PC-3 (cell line): ENCODE results near the gene KDM4C. TPM values are rescaled to one million over a fixed set of nuclear protein-coding genes. Genes with fewer than 3 reads are reported as not detected.
A peak's percentile ranks its signal among the peaks of the same experiment; 100 is the strongest.

Source experiments
- ATAC-seq: fragments of 200-7000 bp; cut with Tn5 transposase; 2 replicates; pipeline ENCODE4 v1.9.1; 2020; ENCODE audit warnings: mild to moderate bottlenecking, moderate library complexity
- BruUV-seq: library from RNA; stranded (reverse); fragments of 400-500 nt; replicated peaks from 2 replicates; lab custom pipeline; 2021; lab: Mats Ljungman, UMichigan
- CTCF ChIA-PET: fragments of 300-600 bp; sonication (Branson Sonifier 250); formaldehyde crosslinking; loops from one replicate; lab custom pipeline; 2022; ENCODE audit warnings: antibody characterized with exemption; lab: Charles Lee
- POLR2A ChIA-PET: fragments of 300-600 bp; sonication (Branson Sonifier 250); formaldehyde crosslinking; loops from one replicate; lab custom pipeline; 2022; ENCODE audit warnings: antibody characterized with exemption; ENCODE audit not compliant: unreplicated experiment; lab: Charles Lee
- DNase-seq: peaks from one replicate; pipeline ENCODE4 v3.0.0-alpha.2; 2015
- H2AFZ ChIP-seq: fragments of 300-600 bp; sonication (generic); 2 replicates; pipeline ENCODE4 v1.6.0; 2016; ENCODE audit warnings: antibody characterized with exemption, low read length
- H3F3A ChIP-seq: fragments of 300-600 bp; sonication (generic); one replicate; pipeline ENCODE4 v1.6.0; 2017; ENCODE audit warnings: antibody characterized with exemption, low read length, control low read depth, mild to moderate bottlenecking; ENCODE audit not compliant: unreplicated experiment
- H3K27ac ChIP-seq: fragments of 300-600 bp; sonication (generic); 2 replicates; pipeline ENCODE4 v1.5.1; 2016; ENCODE audit warnings: mild to moderate bottlenecking, low read length
- H3K27me3 ChIP-seq: fragments of 300-600 bp; sonication (generic); 2 replicates; pipeline ENCODE4 v1.6.1; 2016; ENCODE audit warnings: low read length, mixed read lengths
- H3K36me3 ChIP-seq: fragments of 300-600 bp; sonication (generic); 2 replicates; pipeline ENCODE4 v1.6.1; 2016; ENCODE audit warnings: low read depth, mixed run types, low read length, mixed read lengths
- H3K4me1 ChIP-seq: fragments of 300-600 bp; sonication (generic); 2 replicates; pipeline ENCODE4 v1.5.1; 2016; ENCODE audit warnings: low read length; ENCODE audit not compliant: insufficient read depth
- H3K4me2 ChIP-seq: fragments of 300-600 bp; sonication (generic); 2 replicates; pipeline ENCODE4 v1.6.0; 2016; ENCODE audit warnings: low read length
- H3K4me3 ChIP-seq: fragments of 300-600 bp; sonication (generic); 2 replicates; pipeline ENCODE4 v1.5.1; 2016; ENCODE audit warnings: mild to moderate bottlenecking, low read length, mixed read lengths
- H3K79me2 ChIP-seq: fragments of 300-600 bp; sonication (generic); 2 replicates; pipeline ENCODE4 v1.6.1; 2017; ENCODE audit warnings: low read length, mixed read lengths
- H3K9ac ChIP-seq: fragments of 300-600 bp; sonication (generic); 2 replicates; pipeline ENCODE4 v1.6.0; 2016; ENCODE audit warnings: mild to moderate bottlenecking, low read length
- H3K9me2 ChIP-seq: fragments of 300-600 bp; sonication (generic); replicated peaks from 2 replicates; pipeline ENCODE4 v1.6.1; 2016; ENCODE audit warnings: mixed run types, low read length, mixed read lengths
- H3K9me3 ChIP-seq: fragments of 300-600 bp; sonication (generic); 2 replicates; pipeline ENCODE4 v1.6.1; 2016; ENCODE audit warnings: low read length, mixed read lengths
- H4K20me1 ChIP-seq: fragments of 300-600 bp; sonication (generic); 2 replicates; pipeline ENCODE4 v1.6.1; 2016; ENCODE audit warnings: low read length, mixed read lengths
- CTCF ChIP-seq: fragments of 300-600 bp; sonication (generic); conservative IDR thresholded peaks from 2 replicates; pipeline ENCODE4 v1.5.1; 2017; ENCODE audit warnings: antibody characterized with exemption, low read depth, mild to moderate bottlenecking, low read length
- EZH2 ChIP-seq: fragments of 300-600 bp; sonication (generic); IDR thresholded peaks from one replicate; pipeline ENCODE4 v1.6.1; 2017; ENCODE audit warnings: antibody characterized with exemption, mild to moderate bottlenecking, low read length; ENCODE audit not compliant: unreplicated experiment
- EZH2phosphoT487 ChIP-seq: fragments of 300-600 bp; sonication (generic); IDR thresholded peaks from 2 replicates; pipeline ENCODE4 v1.6.1; 2018; ENCODE audit warnings: mild to moderate bottlenecking, antibody characterized with exemption, low read length, borderline replicate concordance
- intact Hi-C: fragments of 100-400 bp; cut with micrococcal nuclease; formaldehyde crosslinking; loops from 2 replicates; pipeline ENCODE4 v1.9.0; 2023
- total RNA-seq: library from RNA; depleted of rRNA; stranded (reverse); fragments of >200 nt; gene quantifications from 2 replicates; pipeline ENCODE4 v1.2.3, GENCODE V29; 2014

The KDM4C gene
- total RNA-seq, 1 experiment from 2014 or later = 27.0 TPM

GRCh38 chr9:6876195-6876894 lies 118.6 kb downstream of the KDM4C start:
- Histone ChIP-seq H3K9ac (no peak overlapping the region), H3K9me2 (no peaks in the 10 kb centered on the region), H3K4me2 (no peak overlapping the region), H2AFZ (no peak overlapping the region), H3K4me3 (no peak overlapping the region), H3K27me3 (no peaks in the 10 kb centered on the region), H3K79me2 (no peaks in the 10 kb centered on the region), H3K27ac (no peak overlapping the region), H4K20me1 (no peaks in the 10 kb centered on the region), H3K4me1 (peaks cover 17% of the 10 kb centered on the region), H3K36me3 (no peaks in the 10 kb centered on the region), H3K9me3 (no peaks in the 10 kb centered on the region), H3F3A (no peaks in the 10 kb centered on the region)
- intact Hi-C loops = no loop called here
- no peak for ATAC-seq
- ChIA-PET POLR2A (no interaction called here), CTCF (no interaction called here)
- DNase-seq = no peak
- TF ChIP-seq EZH2 (no peak), EZH2phosphoT487 (no peak), CTCF (no peak)
- no TSS peak for BruUV-seq

GRCh38 chr9:6877671-6878161 lies 119.9 kb downstream of the KDM4C start:
- TF ChIP-seq CTCF = no peak
- TF ChIP-seq EZH2phosphoT487 = no peak
- TF ChIP-seq EZH2 = no peak
- peak overlapping the region; percentile 50 for H3K27ac ChIP-seq
- H3K79me2 ChIP-seq = no peaks in the 10 kb centered on the region
- ChIA-PET POLR2A (no interaction called here), CTCF (no interaction called here)
- BruUV-seq = no TSS peak
- no peaks in the 10 kb centered on the region for H3K9me3 ChIP-seq
- no peaks in the 10 kb centered on the region for H3F3A ChIP-seq
- no peaks in the 10 kb centered on the region for H3K27me3 ChIP-seq
- H4K20me1 ChIP-seq = no peaks in the 10 kb centered on the region
- ATAC-seq = peak; percentile 96
- H3K36me3 ChIP-seq = no peaks in the 10 kb centered on the region
- H3K9ac ChIP-seq = no peak overlapping the region
- H3K4me1 ChIP-seq = peaks cover 17% of the 10 kb centered on the region
- DNase-seq = peak; percentile 67
- no peak overlapping the region for H3K4me3 ChIP-seq
- intact Hi-C loops = loop anchor here (1.0 kb wide), 1 partner anchor 25 kb away; no protein-coding TSS in a partner anchor
- no peaks in the 10 kb centered on the region for H3K9me2 ChIP-seq
- H3K4me2 ChIP-seq = peak overlapping the region; percentile 24; the same call in 1 of the 2 replicates
- H2AFZ ChIP-seq = no peak overlapping the region

- ChIA-PET POLR2A (no interaction called here), CTCF (no interaction called here)
- Histone ChIP-seq H3K9ac (no peak overlapping the region), H3K9me3 (no peaks in the 10 kb centered on the region), H3K4me3 (no peak overlapping the region), H3K79me2 (no peaks in the 10 kb centered on the region), H2AFZ (no peak overlapping the region), H3K27ac (no peak overlapping the region), H3F3A (no peaks in the 10 kb centered on the region), H4K20me1 (no peaks in the 10 kb centered on the region), H3K9me2 (no peaks in the 10 kb centered on the region), H3K27me3 (no peaks in the 10 kb centered on the region), H3K4me2 (no peak overlapping the region), H3K36me3 (no peaks in the 10 kb centered on the region), H3K4me1 (peaks cover 17% of the 10 kb centered on the region)
- TF ChIP-seq EZH2 (no peak), CTCF (no peak), EZH2phosphoT487 (no peak)
- ATAC-seq = no peak
- DNase-seq = no peak
- no TSS peak for BruUV-seq
- intact Hi-C loops = no loop called here
Observed at GRCh38 chr9:6880626-6881025, 122.9 kb downstream of the KDM4C start.
